Measurements from ENCODE around the gene NUDT1. TPM values are rescaled to one million over a fixed set of nuclear protein-coding genes. Genes with fewer than 3 reads are reported as not detected.

Gene NUDT1
- total RNA-seq, 4 donors from 2014 or later, result 4.2 to 23.6 (median 9.5) TPM; not detected in 1

- Histone ChIP-seq H3K4me1 (peaks cover 0 to 8% (median 5%) of the 10 kb centered on the region in 4 donors), H3K36me3 (peaks cover 0 to 3% (median 0%) of the 10 kb centered on the region in 4 donors), H3K4me3 (no peak overlapping the region), H3K27me3 (no peaks in the 10 kb centered on the region), H3K27ac (no peak overlapping the region), H3K9me3 (no peaks in the 10 kb centered on the region)
- WGBS, 2 donors (ENCODE audit: low coverage in 1 of 2), result 85 to 97% methylated on average over 2 to 18 of the region's 18 CpGs
- intact Hi-C loops (cut with DNase I; ENCODE audit: low total_unique reads) (loop anchor here (10.0 kb wide), 1 partner anchor 536 kb away; no protein-coding TSS in a partner anchor), in situ Hi-C loops (cut with MboI; ENCODE audit: low pct_ligation_motif_present in 1 of 4, low pct_unique_long_range_greater_than_20kb in 1 of 4, low sequenced_read_pairs in 3 of 4) (loop anchor here in 3 of 4 donors (25.0 kb wide), 2 partner anchors 538 to 613 kb away; partner anchors contain the start of gene ELFN1 (in 2 of the 3))
- DNase-seq, result no peak
- TF ChIP-seq POLR2AphosphoS5 (IDR thresholded peaks at IDR 0.05) (no peak), CTCF (IDR thresholded peaks at IDR 0.05) (no peak), EP300 (IDR thresholded peaks at IDR 0.05; ENCODE audit: low read depth) (no peak), POLR2A (IDR thresholded peaks at IDR 0.05) (no peak)
Observed at GRCh38 chr7:2200584-2200980, 41.4 kb upstream of the NUDT1 start.

- Histone ChIP-seq H3K36me3 (no peaks in the 10 kb centered on the region), H3K27ac (no peak overlapping the region), H3K9me3 (no peaks in the 10 kb centered on the region), H3K27me3 (no peaks in the 10 kb centered on the region), H3K4me3 (no peak overlapping the region), H3K4me1 (peaks cover 0 to 8% (median 5%) of the 10 kb centered on the region in 4 donors)
- TF ChIP-seq EP300 (IDR thresholded peaks at IDR 0.05; ENCODE audit: low read depth) (no peak), POLR2A (IDR thresholded peaks at IDR 0.05) (no peak), CTCF (IDR thresholded peaks at IDR 0.05) (no peak), POLR2AphosphoS5 (IDR thresholded peaks at IDR 0.05) (no peak)
- intact Hi-C loops (cut with DNase I; ENCODE audit: low total_unique reads) (loop anchor here (10.0 kb wide), 1 partner anchor 536 kb away; no protein-coding TSS in a partner anchor), in situ Hi-C loops (cut with MboI; ENCODE audit: low pct_ligation_motif_present in 1 of 4, low pct_unique_long_range_greater_than_20kb in 1 of 4, low sequenced_read_pairs in 3 of 4) (loop anchor here in 3 of 4 donors (25.0 kb wide), 2 partner anchors 539 to 614 kb away; partner anchors contain the start of gene ELFN1 (in 2 of the 3))
- no peak for DNase-seq
- WGBS, 2 donors (ENCODE audit: low coverage in 1 of 2), result 94 to 100% methylated on average over 1 to 7 of the region's 10 CpGs
Observed at GRCh38 chr7:2201128-2201527, 40.9 kb upstream of the NUDT1 start.

- H3K4me3 ChIP-seq, result no peak overlapping the region
- no peak overlapping the region for H3K27ac ChIP-seq
- no peak for DNase-seq
- no peak for TF ChIP-seq CTCF (IDR thresholded peaks at IDR 0.05)
- TF ChIP-seq POLR2AphosphoS5 (IDR thresholded peaks at IDR 0.05), result no peak
- TF ChIP-seq EP300 (IDR thresholded peaks at IDR 0.05; ENCODE audit: low read depth), result no peak
- TF ChIP-seq POLR2A (IDR thresholded peaks at IDR 0.05), result no peak
- no peaks in the 10 kb centered on the region for H3K9me3 ChIP-seq
- H3K4me1 ChIP-seq, result peaks cover 0 to 8% (median 5%) of the 10 kb centered on the region in 4 donors
- in situ Hi-C loops (cut with MboI; ENCODE audit: low pct_ligation_motif_present in 1 of 4, low pct_unique_long_range_greater_than_20kb in 1 of 4, low sequenced_read_pairs in 3 of 4), result loop anchor here in 3 of 4 donors (25.0 kb wide), 2 partner anchors 540 to 615 kb away; partner anchors contain the start of gene ELFN1 (in 2 of the 3)
- intact Hi-C loops (cut with DNase I; ENCODE audit: low total_unique reads), result loop anchor here (10.0 kb wide), 1 partner anchor 537 kb away; no protein-coding TSS in a partner anchor
- H3K36me3 ChIP-seq, result no peaks in the 10 kb centered on the region
- 90% methylated on average over 31 of the region's 31 CpGs; no CpG with 5 or more reads in 1 of the 2 donors for WGBS, 2 donors (ENCODE audit: low coverage in 1 of 2)
- no peaks in the 10 kb centered on the region for H3K27me3 ChIP-seq
Observed at GRCh38 chr7:2201686-2202360, 40.2 kb upstream of the NUDT1 start.

- Histone ChIP-seq H3K4me1 (peaks cover 0 to 8% (median 5%) of the 10 kb centered on the region in 4 donors), H3K4me3 (no peak overlapping the region), H3K36me3 (no peaks in the 10 kb centered on the region), H3K27me3 (no peaks in the 10 kb centered on the region), H3K9me3 (no peaks in the 10 kb centered on the region), H3K27ac (no peak overlapping the region)
- 92% methylated on average over 14 of the region's 14 CpGs; no CpG with 5 or more reads in 1 of the 2 donors for WGBS, 2 donors (ENCODE audit: low coverage in 1 of 2)
- in situ Hi-C loops (cut with MboI; ENCODE audit: low pct_ligation_motif_present in 1 of 4, low pct_unique_long_range_greater_than_20kb in 1 of 4, low sequenced_read_pairs in 3 of 4), result loop anchor here in 3 of 4 donors (25.0 kb wide), 2 partner anchors 540 to 615 kb away; partner anchors contain the start of gene ELFN1 (in 2 of the 3)
- no peak for DNase-seq
- TF ChIP-seq POLR2A (IDR thresholded peaks at IDR 0.05) (no peak), EP300 (IDR thresholded peaks at IDR 0.05; ENCODE audit: low read depth) (no peak), CTCF (IDR thresholded peaks at IDR 0.05) (no peak), POLR2AphosphoS5 (IDR thresholded peaks at IDR 0.05) (no peak)
- intact Hi-C loops (cut with DNase I; ENCODE audit: low total_unique reads), result loop anchor here (10.0 kb wide), 1 partner anchor 538 kb away; no protein-coding TSS in a partner anchor
Observed at GRCh38 chr7:2202361-2202761, 39.7 kb upstream of the NUDT1 start.

Measured in transverse colon (tissue), 4 donors.